ENCODE measurements around the gene NOA1. TPM values are rescaled to one million over a fixed set of nuclear protein-coding genes. Genes with fewer than 3 reads are reported as not detected.

NOA1 gene
- total and polyA plus RNA-seq, 10 of the 15 experiments (the other 5 are each of a cell fraction or from before 2014, with no cell fraction given) = 3.2 to 34.0 (median 17.6) TPM

DNA sequence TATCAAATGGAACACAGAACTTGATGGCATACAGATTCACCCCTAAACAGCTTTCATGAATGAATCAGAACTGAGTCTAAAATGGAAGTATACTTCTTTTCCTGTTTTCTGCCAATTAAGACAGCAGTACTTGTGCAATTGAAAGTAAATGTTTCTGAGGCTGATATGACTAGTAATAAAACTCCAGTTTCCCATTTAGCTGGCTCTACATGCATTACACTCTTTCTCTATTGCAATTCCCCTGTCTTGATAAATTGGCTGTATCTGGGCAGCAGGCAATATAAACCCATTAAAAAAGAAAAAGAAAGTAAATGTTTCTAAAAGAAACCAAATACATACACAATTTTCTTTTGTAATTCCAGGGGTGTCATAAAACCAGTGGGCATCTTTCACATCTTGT lies 4.6 kb downstream of the NOA1 start:
- Histone ChIP-seq H3K4me3 (no peak overlapping the region), H3K36me3 (ENCODE audit: control insufficient read depth in 2 of 2, insufficient read depth in 2 of 2, low read length in 1 of 2) (peaks cover 6 to 19% of the 10 kb centered on the region in 2 experiments), H3K27ac (ENCODE audit: control insufficient read depth, insufficient read depth) (no peak overlapping the region), H3K79me2 (ENCODE audit: control insufficient read depth, insufficient read depth, low read length) (peaks cover 36% of the 10 kb centered on the region), H3K9me3 (replicated peaks; ENCODE audit: control insufficient read depth, insufficient read depth, low read length) (peaks cover 14% of the 10 kb centered on the region), H3K4me1 (ENCODE audit: control insufficient read depth, insufficient read depth, low read length) (no peaks in the 10 kb centered on the region), H4K20me1 (ENCODE audit: control insufficient read depth, insufficient read depth) (peaks cover 6% of the 10 kb centered on the region; the same call in 1 of the 2 replicates), H3K4me2 (ENCODE audit: control insufficient read depth, insufficient read depth) (no peak overlapping the region), H3K9ac (ENCODE audit: control insufficient read depth, insufficient read depth, low read length) (no peak overlapping the region), H3K27me3 (replicated peaks in 1 of 2; ENCODE audit: control insufficient read depth in 2 of 2, insufficient read depth in 2 of 2, low read length in 1 of 2) (no peaks in the 10 kb centered on the region), H2AFZ (ENCODE audit: control insufficient read depth, low read depth, low read length) (no peak overlapping the region)
- BruUV-seq (replicated peaks) = no TSS peak
- no peak for FAIRE-seq
- SMC1A ChIA-PET (ENCODE audit: uncharacterized antibody, unreplicated experiment) = interaction anchor here (0.8 kb wide), 1 partner anchor 9 kb away, joined by 3 read pairs; no protein-coding TSS in a partner anchor
- TF ChIP-seq ZSCAN29 (IDR thresholded peaks at IDR 0.05) (no peak), CBX5 (IDR thresholded peaks at IDR 0.05; ENCODE audit: low read depth) (peak; percentile 63; the same call in 1 of the 2 replicates)
- intact Hi-C loops (cut with micrococcal nuclease; ENCODE audit: unreplicated experiment) (no loop called here), in situ Hi-C loops (cut with MboI) (no loop called here)
- no peak for DNase-seq (ENCODE audit: low read depth, low spot score)
- RAD21 ChIA-PET (ENCODE audit: unreplicated experiment) = interaction anchor here (0.6 kb wide), 1 partner anchor 179 kb away, joined by 5 read pairs; no protein-coding TSS in a partner anchor
- POLR2A ChIA-PET = no interaction called here
- CTCF ChIA-PET = interaction anchor here (0.8 to 2.2 kb wide), 2 partner anchors 12 kb away, joined by 5 to 11 read pairs; no protein-coding TSS in a partner anchor
- no peak for ATAC-seq

- CTCF ChIA-PET = interaction anchor here (0.8 kb wide), 1 partner anchor 12 kb away, joined by 5 read pairs; no protein-coding TSS in a partner anchor
- Histone ChIP-seq H3K27me3 (replicated peaks in 1 of 2; ENCODE audit: control insufficient read depth in 2 of 2, insufficient read depth in 2 of 2, low read length in 1 of 2) (no peaks in the 10 kb centered on the region), H3K36me3 (ENCODE audit: control insufficient read depth in 2 of 2, insufficient read depth in 2 of 2, low read length in 1 of 2) (peaks cover 6 to 19% of the 10 kb centered on the region in 2 experiments), H3K27ac (ENCODE audit: control insufficient read depth, insufficient read depth) (no peak overlapping the region), H3K4me3 (no peak overlapping the region), H3K4me2 (ENCODE audit: control insufficient read depth, insufficient read depth) (no peak overlapping the region), H3K9ac (ENCODE audit: control insufficient read depth, insufficient read depth, low read length) (no peak overlapping the region), H3K79me2 (ENCODE audit: control insufficient read depth, insufficient read depth, low read length) (peaks cover 36% of the 10 kb centered on the region), H3K4me1 (ENCODE audit: control insufficient read depth, insufficient read depth, low read length) (no peaks in the 10 kb centered on the region), H3K9me3 (replicated peaks; ENCODE audit: control insufficient read depth, insufficient read depth, low read length) (peaks cover 14% of the 10 kb centered on the region), H2AFZ (ENCODE audit: control insufficient read depth, low read depth, low read length) (no peak overlapping the region), H4K20me1 (ENCODE audit: control insufficient read depth, insufficient read depth) (peaks cover 6% of the 10 kb centered on the region; the same call in 1 of the 2 replicates)
- in situ Hi-C loops (cut with MboI) = no loop called here
- SMC1A ChIA-PET (ENCODE audit: uncharacterized antibody, unreplicated experiment) = interaction anchor here (0.8 kb wide), 1 partner anchor 10 kb away, joined by 3 read pairs; no protein-coding TSS in a partner anchor
- FAIRE-seq (no peak), ATAC-seq (no peak), DNase-seq (ENCODE audit: low read depth, low spot score) (no peak)
- BruUV-seq (replicated peaks) = no TSS peak
- intact Hi-C loops (cut with micrococcal nuclease; ENCODE audit: unreplicated experiment) = no loop called here
- WGBS (ENCODE audit: insufficient coverage, insufficient replicate concordance, low lambda C conversion rate, missing lambda C conversion rate) = 97% methylated on average over 2 of the region's 2 CpGs
- TF ChIP-seq NFYA (IDR thresholded peaks at IDR 0.05; ENCODE audit: borderline replicate concordance, low read depth, low read length) (no peak), MEF2B (IDR thresholded peaks at IDR 0.05; ENCODE audit: partially characterized antibody, poor library complexity, severe bottlenecking) (no peak), WRNIP1 (IDR thresholded peaks at IDR 0.05; ENCODE audit: borderline replicate concordance, low read depth, low read length) (no peak)
- RAD21 ChIA-PET (ENCODE audit: unreplicated experiment) = no interaction called here
- POLR2A ChIA-PET = no interaction called here
Observed at GRCh38 chr4:56972389-56972788, 5.0 kb downstream of the NOA1 start.
